Hepatocyte (in vitro differentiated cells): ENCODE data around the gene SLC6A7.

ENCODE experiments used
- EZH2 ChIP-seq: fragments of 200-600 bp; sonication (generic); IDR thresholded peaks from 2 replicates; pipeline ENCODE4 v1.6.1; 2016; ENCODE audit warnings: antibody characterized with exemption, mild to moderate bottlenecking, borderline replicate concordance
- EZH2phosphoT487 ChIP-seq: fragments of 200-600 bp; sonication (generic); IDR thresholded peaks from one replicate; pipeline ENCODE4 v1.6.1; 2018; ENCODE audit warnings: antibody characterized with exemption, mild to moderate bottlenecking, low read depth, moderate library complexity; ENCODE audit not compliant: unreplicated experiment, severe bottlenecking
- TF ChIP-seq, protein P1 (sequence below): fragments of 200-600 bp; sonication (generic); IDR thresholded peaks from 2 replicates; pipeline ENCODE4 v1.5.1; 2016; ENCODE audit warnings: antibody characterized with exemption, mild to moderate bottlenecking; ENCODE audit not compliant: poor library complexity

DNA sequence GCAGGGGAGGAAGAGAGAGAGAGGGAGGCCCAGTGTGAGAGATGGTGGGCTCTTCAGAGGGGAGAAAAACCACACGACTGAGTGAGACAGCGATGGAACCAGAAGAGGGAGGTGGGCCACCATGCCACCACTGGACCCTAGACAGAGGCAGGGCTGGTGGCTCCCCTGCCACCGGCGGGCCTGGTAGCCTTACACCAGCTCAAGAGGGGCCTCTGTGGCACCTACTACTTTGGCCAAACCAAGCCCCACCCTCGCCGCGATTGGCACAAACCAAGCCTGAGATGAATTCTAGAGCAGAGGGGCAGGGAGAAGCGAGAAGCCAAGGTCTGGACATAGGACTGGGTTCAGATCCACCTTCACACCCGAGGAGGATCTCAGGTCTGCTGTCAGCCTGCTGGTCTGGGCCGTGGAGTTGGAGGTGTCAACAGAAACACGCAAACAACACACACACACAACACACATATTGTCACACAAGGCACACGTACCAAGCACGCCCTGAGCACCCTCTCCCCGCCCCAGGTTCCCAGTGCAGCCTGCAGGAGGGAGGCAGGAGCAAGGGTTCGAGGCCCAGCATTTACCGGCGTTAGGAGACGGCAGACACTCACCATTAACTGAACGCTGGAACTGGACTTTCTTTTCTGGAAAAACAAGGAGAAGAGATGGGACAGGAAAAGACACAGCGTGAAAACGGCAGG is 49.4 kb downstream of the SLC6A7 start:
- TF ChIP-seq, protein P1, sequence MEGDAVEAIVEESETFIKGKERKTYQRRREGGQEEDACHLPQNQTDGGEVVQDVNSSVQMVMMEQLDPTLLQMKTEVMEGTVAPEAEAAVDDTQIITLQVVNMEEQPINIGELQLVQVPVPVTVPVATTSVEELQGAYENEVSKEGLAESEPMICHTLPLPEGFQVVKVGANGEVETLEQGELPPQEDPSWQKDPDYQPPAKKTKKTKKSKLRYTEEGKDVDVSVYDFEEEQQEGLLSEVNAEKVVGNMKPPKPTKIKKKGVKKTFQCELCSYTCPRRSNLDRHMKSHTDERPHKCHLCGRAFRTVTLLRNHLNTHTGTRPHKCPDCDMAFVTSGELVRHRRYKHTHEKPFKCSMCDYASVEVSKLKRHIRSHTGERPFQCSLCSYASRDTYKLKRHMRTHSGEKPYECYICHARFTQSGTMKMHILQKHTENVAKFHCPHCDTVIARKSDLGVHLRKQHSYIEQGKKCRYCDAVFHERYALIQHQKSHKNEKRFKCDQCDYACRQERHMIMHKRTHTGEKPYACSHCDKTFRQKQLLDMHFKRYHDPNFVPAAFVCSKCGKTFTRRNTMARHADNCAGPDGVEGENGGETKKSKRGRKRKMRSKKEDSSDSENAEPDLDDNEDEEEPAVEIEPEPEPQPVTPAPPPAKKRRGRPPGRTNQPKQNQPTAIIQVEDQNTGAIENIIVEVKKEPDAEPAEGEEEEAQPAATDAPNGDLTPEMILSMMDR: no peak
- TF ChIP-seq EZH2phosphoT487 (no peak), EZH2 (no peak)
